ENCODE data around the gene KLHL29. TPM values are rescaled to one million over a fixed set of nuclear protein-coding genes. Genes with fewer than 3 reads are reported as not detected.

KLHL29 gene
- total RNA-seq, 1 donor from 2014 or later, result 5.0 TPM

DNA sequence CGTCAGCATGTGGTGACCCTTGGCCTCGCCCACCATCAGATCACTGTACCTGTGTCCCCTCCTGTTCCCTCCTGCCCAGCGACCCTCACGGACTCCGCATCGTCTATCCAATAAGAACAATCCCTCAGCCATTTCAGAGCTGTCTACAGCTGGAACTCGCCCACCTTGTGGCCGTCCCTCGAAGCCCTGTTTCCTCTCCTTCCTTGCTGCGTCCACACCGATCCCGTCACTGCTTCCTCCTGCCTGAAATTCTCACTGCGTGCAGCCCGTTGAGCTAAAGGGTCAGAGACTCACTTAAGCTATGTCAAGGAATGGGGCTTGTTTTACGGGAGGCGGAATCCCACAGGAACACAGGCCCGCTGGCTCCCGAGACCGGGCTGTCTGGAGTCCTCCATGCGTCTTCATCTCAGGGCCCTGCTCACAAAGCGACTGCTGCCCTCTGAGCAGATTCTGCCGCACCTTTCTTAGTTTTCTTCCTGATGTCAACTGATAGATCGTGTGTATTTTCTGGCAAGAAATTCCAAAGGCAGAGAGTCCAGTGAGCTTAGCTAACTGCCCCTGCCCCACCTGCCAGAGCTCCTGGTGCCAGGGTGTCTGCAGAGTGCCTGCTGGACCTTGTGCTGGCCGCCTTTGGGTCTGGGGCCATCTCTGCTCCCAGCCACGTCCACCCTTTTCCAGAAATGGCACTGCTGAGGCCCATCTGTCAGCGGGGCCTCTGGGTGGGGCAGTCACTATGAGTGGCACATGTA, 35.3 kb downstream of the KLHL29 start:
- Histone ChIP-seq H3K27me3 (ENCODE audit: control insufficient read depth, insufficient read depth, low read length) (no peaks in the 10 kb centered on the region), H3K36me3 (ENCODE audit: control insufficient read depth, insufficient read depth, low read length) (no peaks in the 10 kb centered on the region), H3K4me3 (ENCODE audit: low read depth, low read length) (no peak overlapping the region)
- DNase-seq (ENCODE audit: low read depth), result no peak
- TF ChIP-seq, protein P1, sequence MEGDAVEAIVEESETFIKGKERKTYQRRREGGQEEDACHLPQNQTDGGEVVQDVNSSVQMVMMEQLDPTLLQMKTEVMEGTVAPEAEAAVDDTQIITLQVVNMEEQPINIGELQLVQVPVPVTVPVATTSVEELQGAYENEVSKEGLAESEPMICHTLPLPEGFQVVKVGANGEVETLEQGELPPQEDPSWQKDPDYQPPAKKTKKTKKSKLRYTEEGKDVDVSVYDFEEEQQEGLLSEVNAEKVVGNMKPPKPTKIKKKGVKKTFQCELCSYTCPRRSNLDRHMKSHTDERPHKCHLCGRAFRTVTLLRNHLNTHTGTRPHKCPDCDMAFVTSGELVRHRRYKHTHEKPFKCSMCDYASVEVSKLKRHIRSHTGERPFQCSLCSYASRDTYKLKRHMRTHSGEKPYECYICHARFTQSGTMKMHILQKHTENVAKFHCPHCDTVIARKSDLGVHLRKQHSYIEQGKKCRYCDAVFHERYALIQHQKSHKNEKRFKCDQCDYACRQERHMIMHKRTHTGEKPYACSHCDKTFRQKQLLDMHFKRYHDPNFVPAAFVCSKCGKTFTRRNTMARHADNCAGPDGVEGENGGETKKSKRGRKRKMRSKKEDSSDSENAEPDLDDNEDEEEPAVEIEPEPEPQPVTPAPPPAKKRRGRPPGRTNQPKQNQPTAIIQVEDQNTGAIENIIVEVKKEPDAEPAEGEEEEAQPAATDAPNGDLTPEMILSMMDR (IDR thresholded peaks at IDR 0.05; ENCODE audit: insufficient read depth, low read length, severe bottlenecking), result no peak
- FAIRE-seq, result no peak

DNA sequence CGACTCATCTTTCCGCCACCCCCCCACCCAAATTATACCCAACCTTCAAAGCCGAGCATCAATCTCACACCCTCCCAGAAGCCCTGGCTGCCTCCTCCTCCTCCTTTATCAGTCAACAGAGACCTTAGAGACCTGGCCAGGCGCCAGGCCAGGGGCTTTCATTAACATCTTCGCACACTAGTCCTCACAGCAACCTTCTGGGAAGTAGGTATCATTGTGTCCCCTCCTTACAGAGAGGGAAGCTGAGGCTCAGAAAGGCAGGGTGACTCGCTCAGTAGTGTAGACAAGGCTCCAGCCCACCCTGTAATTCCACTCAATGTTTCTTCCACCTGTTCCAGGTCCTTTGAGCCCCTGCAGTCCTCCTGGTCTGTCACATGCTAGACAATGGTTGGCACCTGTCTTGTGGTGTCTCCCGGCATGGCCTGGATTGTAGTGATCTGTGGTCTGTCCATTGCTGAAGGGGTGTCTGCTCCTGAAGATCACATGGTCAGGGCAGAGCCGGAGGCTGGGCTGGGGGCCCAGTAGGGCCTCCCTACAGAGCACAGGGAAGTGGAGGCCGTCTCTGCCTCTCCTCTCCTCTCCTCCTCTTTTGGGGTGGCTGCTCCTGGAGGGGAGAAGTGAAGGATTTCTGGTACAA, 36.0 kb downstream of the KLHL29 start:
- TF ChIP-seq, protein P1 (IDR thresholded peaks at IDR 0.05; ENCODE audit: insufficient read depth, low read length, severe bottlenecking), result no peak
- FAIRE-seq, result peak; percentile 23

DNA sequence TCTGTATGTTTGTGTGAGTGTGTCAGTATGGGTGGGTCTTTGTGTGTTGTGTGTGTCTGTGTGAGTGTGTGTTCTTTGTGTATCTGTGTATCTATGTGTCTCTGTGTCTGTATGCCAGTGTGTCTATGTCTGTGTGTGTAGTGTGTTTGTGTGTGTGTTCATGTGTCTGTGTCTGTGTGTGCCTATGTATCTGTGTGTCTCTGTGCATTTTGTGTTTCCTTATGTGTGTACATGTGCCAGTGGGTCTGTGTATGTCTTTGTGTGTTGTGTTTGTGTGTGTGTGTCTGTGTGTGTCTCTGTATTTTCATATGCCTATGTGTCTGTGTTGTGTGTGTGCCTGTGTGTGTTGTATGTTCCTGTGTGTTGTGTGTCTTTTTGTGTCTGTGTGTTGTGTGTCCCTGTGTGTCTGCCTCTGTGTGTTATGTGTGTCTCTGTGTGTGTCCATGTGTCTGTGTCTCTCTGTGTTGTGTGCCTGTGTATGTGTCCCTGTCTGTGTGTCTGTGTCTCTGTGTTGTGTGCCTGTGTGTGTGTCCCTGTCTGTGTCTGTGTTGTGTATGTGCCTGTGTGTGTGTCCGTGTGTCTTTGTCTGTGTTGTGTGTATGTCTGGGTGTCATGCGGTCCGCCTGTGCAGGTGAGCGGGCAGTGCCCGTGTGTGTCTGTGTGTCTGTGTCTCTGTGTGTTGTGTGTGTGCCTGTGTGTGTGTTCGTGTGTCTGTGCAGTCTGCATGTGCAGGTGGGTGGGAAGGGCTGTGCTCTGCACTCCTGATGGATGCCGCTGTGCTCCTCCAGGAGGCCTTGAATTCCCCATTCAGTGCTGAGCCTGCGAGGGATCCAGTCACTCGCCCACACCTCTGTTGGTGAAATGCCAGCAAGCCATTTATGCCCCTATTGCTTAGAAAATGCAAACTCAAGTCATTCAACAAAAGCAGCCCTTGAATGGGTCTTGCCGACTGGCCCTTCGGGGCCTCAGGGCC, 37.4 kb downstream of the KLHL29 start:
- Histone ChIP-seq H3K4me3 (ENCODE audit: low read depth, low read length) (no peak overlapping the region), H3K27me3 (ENCODE audit: control insufficient read depth, insufficient read depth, low read length) (no peaks in the 10 kb centered on the region), H3K36me3 (ENCODE audit: control insufficient read depth, insufficient read depth, low read length) (no peaks in the 10 kb centered on the region)
- no peak for DNase-seq (ENCODE audit: low read depth)
- TF ChIP-seq, protein P1 (IDR thresholded peaks at IDR 0.05; ENCODE audit: insufficient read depth, low read length, severe bottlenecking), result no peak
- no peak for FAIRE-seq

More for the DNA sequence above, 36.0 kb downstream of the KLHL29 start:
- Histone ChIP-seq H3K36me3 (ENCODE audit: control insufficient read depth, insufficient read depth, low read length) (no peaks in the 10 kb centered on the region), H3K4me3 (ENCODE audit: low read depth, low read length) (no peak overlapping the region), H3K27me3 (ENCODE audit: control insufficient read depth, insufficient read depth, low read length) (no peaks in the 10 kb centered on the region)
- no peak for DNase-seq (ENCODE audit: low read depth)

GRCh38 chr2:23423062-23423872, 38.3 kb downstream of the KLHL29 start:
- no peak for DNase-seq (ENCODE audit: low read depth)
- TF ChIP-seq, protein P1 (IDR thresholded peaks at IDR 0.05; ENCODE audit: insufficient read depth, low read length, severe bottlenecking), result no peak
- H3K36me3 ChIP-seq (ENCODE audit: control insufficient read depth, insufficient read depth, low read length), result no peaks in the 10 kb centered on the region

More at GRCh38 chr2:23423062-23423872, 38.3 kb downstream of the KLHL29 start:
- Histone ChIP-seq H3K27me3 (ENCODE audit: control insufficient read depth, insufficient read depth, low read length) (no peaks in the 10 kb centered on the region), H3K4me3 (ENCODE audit: low read depth, low read length) (no peak overlapping the region)
- FAIRE-seq, result no peak
